NCI-H774 (cell line): ENCODE results near the gene NYAP2.

ENCODE experiments used
- DNase-seq: peaks from one replicate; lab custom pipeline; 2025; lab: John Stamatoyannopoulos, UW

Gene NYAP2

DNA sequence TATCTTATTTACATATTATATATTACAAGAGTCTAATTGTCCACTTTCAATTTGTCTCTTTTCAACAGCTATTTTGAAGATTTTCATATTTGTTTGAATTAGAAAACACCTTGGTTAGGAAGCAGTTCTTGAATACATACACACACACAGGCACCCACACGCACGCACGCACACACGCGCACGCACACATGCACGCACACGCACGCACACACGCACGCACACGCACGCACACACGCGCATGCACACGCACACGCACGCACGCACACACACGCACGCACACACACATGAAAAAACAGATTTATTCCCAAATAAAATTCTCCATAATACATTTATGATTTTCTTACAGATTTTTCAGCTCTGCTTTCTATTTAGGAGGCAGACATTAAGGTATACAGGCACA, 220.7 kb downstream of the NYAP2 start:
- DNase-seq: no peak

DNA sequence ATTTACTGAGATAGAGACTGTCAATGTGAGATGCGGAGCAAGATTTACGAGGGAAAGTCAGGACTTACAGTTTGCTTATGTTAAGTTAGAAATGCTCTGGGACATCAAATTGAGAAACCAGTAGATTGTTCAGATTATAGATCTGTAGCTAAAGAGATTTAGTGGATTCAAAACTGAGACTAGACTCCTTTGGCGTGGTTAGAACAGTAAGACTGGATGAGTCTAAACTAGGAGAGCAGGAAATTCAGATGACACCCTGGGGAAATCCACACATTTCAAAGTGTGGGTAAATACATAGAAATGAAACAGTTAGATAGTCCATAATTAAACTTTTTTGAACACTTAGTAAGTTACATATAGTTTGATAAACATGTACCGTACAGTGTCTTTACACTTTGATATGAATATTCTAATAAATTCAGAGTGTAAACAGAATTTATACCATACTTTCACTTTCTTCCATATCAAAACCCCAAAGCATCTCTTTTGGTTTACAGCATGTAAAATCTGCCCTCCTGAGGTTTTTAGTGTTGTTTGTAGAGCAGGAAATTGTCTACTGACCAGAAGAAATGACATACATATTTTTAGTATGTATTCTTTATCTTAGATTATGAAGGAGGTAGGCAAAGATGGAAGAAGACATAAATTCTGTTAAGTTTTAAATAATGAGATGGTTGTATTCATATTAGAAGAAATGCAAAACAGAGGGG, 231.5 kb downstream of the NYAP2 start:
- DNase-seq: no peak

GRCh38 chr2:225632351-225632750, 232.8 kb downstream of the NYAP2 start:
- DNase-seq: no peak

- no peak for DNase-seq
These were observed 237.0 kb downstream of the NYAP2 start for GRCh38 chr2:225636558-225636957.

DNA sequence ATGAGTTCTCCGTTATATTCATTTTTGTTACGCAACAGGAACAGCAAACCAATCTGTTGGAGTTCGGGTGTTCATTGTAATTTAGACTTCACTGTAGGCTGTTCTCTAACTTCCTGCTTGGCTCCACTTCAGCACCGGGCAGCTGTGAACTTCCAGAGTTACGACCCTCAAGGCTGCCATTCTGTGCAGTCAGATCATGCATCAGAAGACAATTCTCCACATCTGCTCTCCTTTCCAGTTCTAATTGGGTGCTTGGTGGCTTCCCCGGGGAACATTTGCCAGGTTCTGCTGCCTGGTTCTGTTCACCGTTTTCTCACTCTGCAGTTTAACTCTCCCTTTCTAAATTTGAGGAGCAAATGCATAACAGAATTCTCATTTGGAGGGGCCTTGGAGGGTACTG, 237.7 kb downstream of the NYAP2 start:
- DNase-seq: no peak

- DNase-seq: no peak
These were observed 241.0 kb downstream of the NYAP2 start for GRCh38 chr2:225640550-225640949.

DNA sequence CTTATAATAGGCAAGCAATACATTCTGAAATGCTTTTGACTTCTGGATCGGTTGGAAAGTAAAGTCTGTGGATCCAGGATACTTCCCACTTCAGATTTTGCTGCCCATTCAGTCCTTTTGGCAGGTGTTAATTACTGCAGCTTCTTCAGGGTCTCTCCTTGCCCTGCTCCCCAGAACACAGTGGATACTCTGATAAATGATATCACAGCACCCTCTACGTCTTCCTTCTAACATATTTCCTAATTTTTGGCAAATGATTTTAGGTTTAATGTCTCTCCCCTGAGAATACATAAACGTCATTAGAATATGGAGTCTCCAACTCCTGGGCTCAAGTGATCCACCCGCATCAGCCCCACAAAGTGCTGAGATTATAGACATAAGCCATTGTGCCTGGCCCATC, 249.8 kb downstream of the NYAP2 start:
- no peak for DNase-seq

- DNase-seq: no peak
These were observed 250.5 kb downstream of the NYAP2 start for GRCh38 chr2:225650041-225650440.

DNA sequence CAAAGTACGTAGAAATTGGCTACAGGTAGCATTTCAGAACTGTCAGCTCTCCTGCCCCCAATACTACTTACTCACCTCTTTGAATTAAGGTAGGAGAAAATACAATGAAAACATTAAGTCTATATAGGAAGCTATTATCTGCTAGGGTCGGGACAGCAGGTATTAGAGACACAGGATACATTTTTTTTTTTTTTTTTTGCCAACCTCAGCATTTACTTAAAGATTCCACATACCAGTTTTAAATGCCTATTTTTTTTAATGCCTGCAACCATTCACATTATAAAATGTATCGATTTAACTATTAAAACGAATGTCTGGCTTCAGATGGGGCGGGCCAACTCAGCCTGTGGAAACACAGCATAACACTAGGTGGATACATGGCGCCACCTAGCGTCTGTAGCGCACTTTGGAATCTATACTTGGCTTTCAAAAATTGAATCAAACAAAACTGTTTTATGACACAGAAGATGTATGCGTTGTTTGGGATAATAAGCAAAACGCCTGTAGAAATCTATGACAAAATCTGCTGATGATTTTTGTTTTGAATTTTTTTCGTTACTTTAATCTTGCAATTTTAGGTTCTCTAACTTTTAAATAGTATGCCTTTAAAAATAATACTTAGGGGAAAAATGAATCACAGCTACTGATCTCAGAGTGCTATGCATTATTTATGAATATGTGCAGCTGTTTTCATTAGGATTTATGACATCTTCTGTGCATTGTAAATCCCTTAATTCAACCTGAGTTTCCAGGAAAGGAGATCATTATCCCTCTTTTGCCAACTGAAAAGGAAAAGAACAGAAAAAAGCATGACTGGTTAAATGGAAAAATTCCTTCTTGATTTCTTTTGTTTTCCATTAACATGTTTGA, 261.0 kb downstream of the NYAP2 start:
- peak; percentile 42 for DNase-seq

DNA sequence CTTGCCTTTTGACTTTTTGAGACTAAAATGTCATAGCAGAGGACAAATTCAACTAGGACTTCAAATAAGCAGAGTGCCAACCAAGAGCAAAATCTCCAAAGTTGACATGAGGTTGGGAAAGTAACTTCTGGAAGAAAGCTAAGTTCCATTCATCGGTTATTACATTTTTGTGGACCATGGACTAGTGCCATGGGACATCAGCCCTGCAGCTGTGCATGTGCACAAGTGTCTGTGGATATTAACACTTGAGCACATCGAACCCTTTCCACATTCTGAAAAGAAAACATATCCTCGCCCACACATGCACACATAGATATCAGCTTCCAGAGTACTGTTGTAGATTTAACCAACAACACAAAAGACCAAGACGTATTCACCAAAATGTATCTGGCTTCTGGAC, 262.6 kb downstream of the NYAP2 start:
- DNase-seq: no peak

DNA sequence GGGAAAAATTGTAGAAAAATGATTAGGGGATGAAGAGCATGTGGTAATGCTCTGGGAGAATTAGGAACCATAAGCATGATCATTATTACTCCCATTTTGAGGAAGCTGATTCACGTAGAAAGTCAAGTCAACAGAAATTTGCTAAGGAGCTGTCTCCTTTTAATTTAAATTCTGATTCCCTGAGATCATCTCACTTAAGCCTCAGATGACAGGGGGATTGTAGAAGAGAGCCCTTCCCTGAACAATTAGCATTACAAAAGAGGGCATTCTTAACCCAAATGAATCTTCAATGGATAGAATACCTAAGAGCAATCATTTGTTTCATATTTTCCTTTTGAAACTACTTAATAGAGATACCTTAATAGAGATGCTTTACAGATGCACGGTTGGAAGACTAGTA, 267.9 kb downstream of the NYAP2 start:
- no peak for DNase-seq

- peak; percentile 59 for DNase-seq
These were observed 269.2 kb downstream of the NYAP2 start for GRCh38 chr2:225668606-225669266.

- peak; percentile 19 for DNase-seq
These were observed 270.8 kb downstream of the NYAP2 start for GRCh38 chr2:225670111-225670974.

DNA sequence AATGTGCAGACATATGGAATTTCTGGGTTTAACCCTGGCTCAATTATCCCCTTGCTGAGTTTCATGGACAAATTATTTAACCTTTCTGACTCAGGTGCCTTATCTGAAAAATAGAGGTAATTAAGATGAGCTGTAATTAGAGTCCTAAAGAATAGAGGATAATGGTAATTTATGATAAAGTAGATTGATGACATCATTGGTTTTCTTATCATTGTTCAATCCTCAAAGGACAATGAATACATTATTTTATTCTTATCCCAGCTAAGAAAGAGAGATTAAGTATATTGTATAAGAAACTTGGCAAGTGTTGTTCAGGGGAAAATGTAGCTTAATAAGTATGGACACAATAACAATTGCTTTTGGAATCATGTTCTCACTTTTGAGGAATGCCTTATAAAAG, 279.3 kb downstream of the NYAP2 start:
- DNase-seq: no peak

DNA sequence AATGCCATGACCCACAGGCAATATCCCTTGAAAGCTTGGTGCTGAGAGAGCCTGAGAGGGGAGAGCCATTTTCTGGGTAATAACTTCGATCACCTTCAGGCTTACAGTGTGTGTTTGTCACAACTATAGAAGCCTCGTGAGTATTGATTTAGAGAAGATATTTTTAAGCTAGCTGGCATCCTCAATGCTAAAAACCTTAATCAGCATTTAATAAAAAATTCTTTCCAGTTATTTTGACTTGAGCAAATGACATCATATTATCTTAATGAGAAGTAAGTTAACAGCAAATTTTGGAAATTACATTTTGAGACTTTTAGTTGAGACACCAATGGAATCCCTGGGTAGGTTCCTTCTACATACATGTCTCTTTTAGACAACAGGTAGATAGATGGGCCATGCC, 283.7 kb downstream of the NYAP2 start:
- DNase-seq: no peak

- DNase-seq: no peak
These were observed 290.6 kb downstream of the NYAP2 start for GRCh38 chr2:225690153-225690552.

GRCh38 chr2:225691711-225692110, 292.2 kb downstream of the NYAP2 start:
- DNase-seq: no peak

DNA sequence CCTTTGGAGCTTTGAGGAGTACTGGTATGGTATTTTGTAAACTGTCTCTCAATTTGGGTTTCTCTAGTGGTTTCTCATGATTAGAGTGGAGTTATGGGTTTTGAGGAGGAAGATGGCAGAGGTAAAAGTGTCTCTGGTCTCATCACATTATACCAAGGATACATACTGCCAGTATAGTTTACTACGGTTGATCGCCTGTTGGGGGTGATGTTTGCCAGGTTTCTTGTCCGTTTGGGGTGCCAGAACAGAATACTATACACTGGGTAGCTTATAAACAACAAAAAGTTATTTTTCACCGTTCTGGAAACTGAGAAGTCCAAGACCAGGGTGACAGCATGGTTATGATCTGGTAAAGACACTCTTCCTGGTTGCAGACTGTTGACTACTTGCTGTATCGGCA, 293.7 kb downstream of the NYAP2 start:
- no peak for DNase-seq

DNA sequence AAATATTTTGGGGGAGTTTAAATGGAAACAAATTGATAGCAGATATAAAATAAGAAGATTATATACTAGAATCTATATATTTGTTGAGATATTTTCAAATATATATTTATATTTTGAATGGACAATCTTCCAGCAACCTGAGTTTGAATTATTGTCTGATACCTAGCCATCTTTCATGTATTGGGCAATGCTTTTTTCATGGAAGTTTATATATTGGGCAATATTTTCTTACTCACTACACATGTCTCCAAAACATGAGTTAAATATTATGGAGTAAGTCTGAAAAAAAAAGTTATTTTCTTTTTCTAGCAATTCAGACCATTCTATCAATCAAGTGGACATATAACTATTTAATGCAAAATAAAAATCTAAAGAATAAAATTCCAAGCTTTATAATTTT, 295.2 kb downstream of the NYAP2 start:
- no peak for DNase-seq

GRCh38 chr2:225697936-225698335, 298.4 kb downstream of the NYAP2 start:
- no peak for DNase-seq
